Stimulated activated naive CD8-positive, alpha-beta T cell treated with anti-CD3 and anti-CD28 coated beads, Interleukin-15, Interleukin-2, amounts not matched to agents 100 ng/mL and 50 ng/mL, for 24 hours (primary cell): ENCODE measurements around the gene GSTA1.
"Not testable (repeated sequence)": the region's sequence is repeated elsewhere in the genome, so short reads cannot be mapped to it uniquely, and the experiment has no call there.

Experiments
- H3K27ac Mint-ChIP-seq: one replicate; pipeline ENCODE4 v1.8.0; 2021; ENCODE audit warnings: mild to moderate bottlenecking, mixed read lengths
- H3K27me3 Mint-ChIP-seq: one replicate; pipeline ENCODE4 v1.8.0; 2021; ENCODE audit warnings: mixed read lengths
- H3K36me3 Mint-ChIP-seq: one replicate; pipeline ENCODE4 v1.8.0; 2021; ENCODE audit warnings: low read depth, mixed read lengths
- H3K4me1 Mint-ChIP-seq: one replicate; pipeline ENCODE4 v1.8.0; 2021; ENCODE audit warnings: low read depth, mixed read lengths
- H3K4me3 Mint-ChIP-seq: one replicate; pipeline ENCODE4 v1.8.0; 2021; ENCODE audit warnings: mild to moderate bottlenecking, mixed read lengths
- H3K9me3 Mint-ChIP-seq: one replicate; pipeline ENCODE4 v1.8.0; 2021; ENCODE audit warnings: mixed read lengths

The GSTA1 gene

DNA sequence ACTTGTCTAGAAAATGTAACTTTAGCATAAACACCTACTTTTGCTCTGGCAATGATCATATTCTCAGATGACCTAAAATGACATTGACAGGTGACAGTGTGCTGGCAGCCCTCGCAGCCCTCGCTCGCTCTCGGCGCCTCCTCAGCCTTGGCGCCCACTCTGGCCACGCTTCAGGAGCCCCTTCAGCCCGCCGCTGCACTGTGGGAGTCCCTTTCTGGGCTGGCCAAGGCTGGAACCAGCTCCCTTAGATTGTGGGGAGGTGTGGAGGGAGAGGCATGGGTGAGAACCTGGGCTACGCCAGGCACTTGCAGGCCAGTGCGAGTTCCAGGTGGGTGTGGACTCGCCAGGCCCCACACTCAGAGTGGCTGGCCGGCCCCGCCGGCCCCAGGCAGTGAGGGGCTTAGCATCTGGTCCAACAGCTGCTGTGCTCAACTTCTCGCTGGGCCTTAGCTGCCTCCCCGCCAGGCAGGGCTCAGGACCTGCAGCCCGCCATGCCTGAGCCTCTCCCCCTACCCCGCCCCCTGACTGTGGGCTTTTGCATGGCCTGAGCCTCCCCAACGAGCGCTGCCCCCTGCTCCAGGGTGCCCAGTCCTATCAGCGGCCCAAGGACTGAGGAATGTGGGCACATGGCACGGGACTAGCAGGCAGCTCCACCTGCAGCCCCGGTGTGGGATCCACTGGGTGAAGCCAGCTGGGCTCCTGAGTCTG lies 17.2 kb downstream of the GSTA1 start:
- H3K36me3 Mint-ChIP-seq: no peaks in the 10 kb centered on the region
- no peak overlapping the region for H3K27ac Mint-ChIP-seq
- H3K4me3 Mint-ChIP-seq: no peak overlapping the region
- no peaks in the 10 kb centered on the region for H3K4me1 Mint-ChIP-seq
- H3K27me3 Mint-ChIP-seq: peaks cover 15% of the 10 kb centered on the region
- no peaks in the 10 kb centered on the region for H3K9me3 Mint-ChIP-seq

DNA sequence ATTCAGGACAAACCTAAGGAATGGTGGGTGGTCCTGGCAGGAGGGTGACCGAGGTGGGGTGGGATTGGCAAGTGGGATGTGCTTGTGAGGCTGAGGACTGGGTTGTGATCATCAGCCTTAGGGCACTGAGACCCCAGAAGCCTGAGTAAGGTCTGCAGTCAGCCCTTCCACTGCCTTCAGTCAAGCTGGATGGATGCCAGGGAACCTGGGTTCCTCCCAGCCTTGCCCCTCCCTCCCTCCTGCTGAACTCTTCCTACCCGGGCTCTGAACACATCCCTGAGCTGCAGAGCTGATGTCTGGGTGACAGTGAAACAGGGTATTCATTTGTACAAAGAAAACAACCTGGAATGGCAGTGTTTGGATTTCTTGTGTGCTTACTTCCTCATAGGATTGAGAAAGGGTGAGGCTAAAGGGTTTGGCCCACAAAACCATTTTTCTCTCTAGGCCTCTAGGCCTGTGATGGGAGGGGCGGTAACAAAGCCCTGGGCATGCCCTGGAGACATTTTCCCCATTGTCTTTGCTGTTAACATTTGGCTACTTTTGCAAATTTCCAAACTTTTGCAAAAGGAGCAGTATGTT lies 20.8 kb downstream of the GSTA1 start:
- H3K4me3 Mint-ChIP-seq, H3K9me3 Mint-ChIP-seq, H3K36me3 Mint-ChIP-seq, H3K4me1 Mint-ChIP-seq, H3K27ac Mint-ChIP-seq: not testable (repeated sequence)
- H3K27me3 Mint-ChIP-seq: peaks cover 27% of the 10 kb centered on the region

DNA sequence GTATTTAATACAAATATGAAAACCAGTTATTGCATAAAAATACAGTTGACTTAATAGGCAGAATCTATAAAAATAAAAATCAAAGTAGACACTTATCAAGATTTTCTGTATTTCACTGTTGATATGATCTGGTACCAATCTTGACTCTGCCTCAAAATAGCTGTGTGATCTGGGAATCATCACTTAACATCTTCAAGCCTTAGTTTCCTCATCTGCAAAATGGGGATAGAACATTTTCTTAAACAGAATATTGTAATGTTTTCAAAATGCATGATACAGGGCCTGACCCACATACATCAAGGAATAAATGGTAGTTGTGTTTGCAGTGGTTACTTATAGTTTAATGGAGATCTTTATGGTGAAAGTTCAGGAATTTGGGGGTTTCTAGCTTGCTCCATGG lies 21.4 kb downstream of the GSTA1 start:
- H3K27me3 Mint-ChIP-seq: peaks cover 26% of the 10 kb centered on the region
- H3K36me3 Mint-ChIP-seq, H3K27ac Mint-ChIP-seq, H3K4me1 Mint-ChIP-seq, H3K4me3 Mint-ChIP-seq, H3K9me3 Mint-ChIP-seq: not testable (repeated sequence)

DNA sequence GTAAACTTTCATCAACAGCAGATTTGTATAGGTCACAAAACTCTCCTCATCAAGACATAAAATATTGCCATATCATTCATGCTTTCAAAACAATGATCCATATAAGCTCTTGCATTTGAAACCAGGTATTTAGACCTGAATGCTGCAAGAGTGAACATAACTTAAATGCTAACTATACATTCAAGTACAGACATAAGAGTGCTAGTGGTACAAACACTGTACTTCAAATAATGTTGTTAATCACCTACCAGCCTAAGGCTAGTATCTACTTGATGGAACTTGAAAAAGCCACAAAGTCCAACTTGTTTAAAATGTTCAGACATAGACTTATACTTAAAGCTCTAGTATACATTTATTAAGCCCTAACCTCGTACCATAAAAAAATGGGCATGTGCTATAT lies 24.4 kb downstream of the GSTA1 start:
- Mint-ChIP-seq H3K27me3 (peaks cover 33% of the 10 kb centered on the region), H3K36me3 (no peaks in the 10 kb centered on the region), H3K27ac (no peak overlapping the region), H3K4me3 (no peak overlapping the region), H3K9me3 (no peaks in the 10 kb centered on the region), H3K4me1 (no peaks in the 10 kb centered on the region)

DNA sequence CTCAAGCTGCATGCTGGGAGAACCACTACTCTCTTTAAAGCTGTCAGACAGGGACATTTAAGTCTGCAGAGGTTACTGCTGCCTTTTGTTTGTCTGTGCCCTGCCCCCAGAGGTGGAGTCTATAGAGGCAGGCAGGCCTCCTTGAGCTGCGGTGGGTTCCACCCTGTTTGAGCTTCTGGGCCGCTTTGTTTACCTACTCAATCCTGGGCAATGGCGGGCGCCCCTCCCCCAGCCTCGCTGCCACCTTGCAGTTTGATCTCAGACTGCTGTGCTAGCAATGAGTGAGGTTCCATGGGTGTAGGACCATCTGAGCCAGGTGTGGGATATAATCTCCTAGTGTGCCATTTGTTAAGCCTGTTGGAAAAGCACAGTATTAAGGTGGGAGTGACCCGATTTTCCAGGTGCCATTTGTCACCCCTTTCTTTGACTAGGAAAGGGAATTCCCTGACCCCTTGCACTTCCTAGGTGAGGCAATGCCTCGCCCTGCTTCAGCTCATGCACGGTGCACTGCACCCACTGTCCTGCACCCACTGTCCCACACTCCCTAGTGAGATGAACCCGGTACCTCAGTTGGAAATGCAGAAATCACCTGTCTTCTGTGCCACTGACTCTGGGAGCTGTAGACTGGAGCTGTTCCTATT lies 26.8 kb downstream of the GSTA1 start:
- not testable (repeated sequence) for H3K27ac Mint-ChIP-seq, H3K36me3 Mint-ChIP-seq, H3K4me3 Mint-ChIP-seq, H3K9me3 Mint-ChIP-seq, H3K4me1 Mint-ChIP-seq
- peaks cover 20% of the 10 kb centered on the region for H3K27me3 Mint-ChIP-seq

DNA sequence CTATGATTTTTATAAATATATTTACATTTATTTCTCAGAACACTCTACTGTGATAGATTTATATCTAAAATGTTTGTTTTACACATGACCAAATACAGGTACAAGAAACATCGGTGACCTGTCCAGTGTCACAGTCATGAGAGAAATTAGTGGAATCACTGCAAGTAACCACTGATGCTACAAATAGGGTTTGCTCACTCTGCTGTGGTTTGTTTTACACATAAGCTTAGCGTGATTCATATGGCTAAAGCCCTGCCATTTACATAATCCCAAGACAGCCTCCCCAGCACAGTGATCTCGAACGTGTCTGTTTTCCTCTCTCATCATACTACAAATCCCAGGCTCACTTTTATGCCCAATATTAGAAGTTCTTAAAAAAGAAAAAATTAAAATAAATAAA lies 34.2 kb downstream of the GSTA1 start:
- H3K4me1 Mint-ChIP-seq, H3K9me3 Mint-ChIP-seq, H3K27ac Mint-ChIP-seq, H3K27me3 Mint-ChIP-seq, H3K36me3 Mint-ChIP-seq, H3K4me3 Mint-ChIP-seq: not testable (repeated sequence)

DNA sequence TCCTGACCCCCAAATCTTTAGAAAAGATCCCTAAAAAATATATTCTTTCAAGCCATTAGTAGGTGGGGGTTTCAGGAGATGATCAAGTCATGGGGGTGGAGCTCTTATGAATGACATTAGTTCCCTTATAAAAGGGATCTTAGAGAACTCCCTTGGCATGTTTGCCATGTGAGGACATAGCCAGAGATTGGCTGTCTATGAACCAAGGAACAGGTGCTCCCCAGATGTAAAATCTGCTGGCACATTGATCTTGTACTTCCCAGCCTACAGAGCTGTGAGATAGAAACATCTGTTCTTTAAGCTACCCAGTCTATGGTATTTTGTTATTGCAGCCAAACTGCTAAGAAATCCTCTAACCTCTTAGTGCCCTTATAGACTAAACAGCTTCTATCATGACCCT lies 36.0 kb downstream of the GSTA1 start:
- H3K27ac Mint-ChIP-seq, H3K36me3 Mint-ChIP-seq, H3K4me1 Mint-ChIP-seq, H3K4me3 Mint-ChIP-seq, H3K27me3 Mint-ChIP-seq, H3K9me3 Mint-ChIP-seq: not testable (repeated sequence)

DNA sequence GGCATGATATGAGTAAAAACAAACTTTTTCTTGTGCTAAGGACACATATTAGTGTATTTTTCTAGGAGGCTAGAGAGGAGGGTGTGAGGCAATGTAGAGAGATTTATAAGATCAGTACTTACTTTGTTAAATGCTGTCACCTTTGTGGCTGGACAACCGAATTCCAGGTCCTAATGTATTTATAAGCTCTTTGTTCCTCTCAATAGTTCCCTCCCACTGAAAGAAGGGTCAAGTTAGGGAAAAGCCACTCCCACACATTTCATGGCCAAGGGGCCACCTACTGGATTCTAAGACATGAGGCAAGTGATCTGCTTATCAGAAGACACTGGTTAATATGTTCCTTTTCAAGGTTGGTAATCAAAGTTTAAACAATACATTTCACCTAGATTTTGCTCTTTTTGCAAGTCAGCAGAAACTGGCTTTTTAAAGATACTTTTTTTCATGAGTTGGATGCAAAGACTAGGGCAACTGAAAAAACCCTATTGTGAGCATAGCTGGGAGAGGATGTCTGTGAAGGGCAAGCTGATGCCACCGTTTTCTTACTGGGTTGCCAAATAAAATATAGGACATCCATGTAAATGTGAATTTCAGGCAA lies 40.2 kb downstream of the GSTA1 start, which contains the start of gene GSTA2:
Gene GSTA2 (minus strand): TSS at position 154 of the 595 bp plus-strand sequence. CDS start 5,528 bp downstream, outside the sequence.
- H3K27me3 Mint-ChIP-seq: peaks cover 19% of the 10 kb centered on the region
- not testable (repeated sequence) for H3K36me3 Mint-ChIP-seq, H3K4me1 Mint-ChIP-seq, H3K9me3 Mint-ChIP-seq, H3K4me3 Mint-ChIP-seq, H3K27ac Mint-ChIP-seq

DNA sequence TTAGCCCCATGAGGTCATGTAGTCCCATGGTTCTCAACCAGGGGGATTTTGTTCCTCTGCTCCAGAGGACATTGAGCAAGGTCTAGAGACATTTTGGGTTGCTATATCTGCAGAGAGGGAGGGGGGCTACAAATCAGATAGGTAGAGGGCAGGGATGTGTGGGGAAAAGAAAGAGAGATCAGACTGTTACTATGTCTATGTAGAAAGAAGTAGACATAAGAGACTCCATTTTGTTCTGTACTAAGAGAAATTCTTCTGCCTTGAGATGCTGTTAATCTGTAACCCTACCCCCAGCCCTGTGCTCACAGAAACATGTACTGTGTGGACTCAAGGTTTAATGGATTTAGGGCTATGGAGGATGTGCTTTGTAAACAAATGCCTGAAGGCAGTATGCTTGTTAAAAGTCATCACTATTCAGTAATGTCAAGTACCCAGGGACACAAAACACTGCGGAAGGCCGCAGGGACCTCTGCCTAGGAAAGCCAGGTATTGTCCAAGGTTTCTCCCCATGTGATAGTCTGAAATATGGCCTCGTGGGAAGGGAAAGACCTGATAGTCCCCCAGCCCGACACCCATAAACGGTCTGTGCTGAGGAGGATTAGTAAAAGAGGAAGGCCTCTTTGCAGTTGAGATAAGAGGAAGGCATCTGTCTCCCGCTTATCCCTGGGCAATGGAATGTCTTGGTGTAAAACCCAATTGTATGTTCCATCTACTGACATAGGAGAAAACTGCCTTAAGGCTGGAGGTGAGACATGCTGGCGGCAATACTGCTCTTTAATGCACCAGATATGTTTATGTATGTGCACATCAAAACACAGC lies 41.7 kb downstream of the GSTA1 start:
- not testable (repeated sequence) for H3K4me1 Mint-ChIP-seq, H3K36me3 Mint-ChIP-seq, H3K9me3 Mint-ChIP-seq, H3K4me3 Mint-ChIP-seq, H3K27ac Mint-ChIP-seq
- peaks cover 19% of the 10 kb centered on the region for H3K27me3 Mint-ChIP-seq

DNA sequence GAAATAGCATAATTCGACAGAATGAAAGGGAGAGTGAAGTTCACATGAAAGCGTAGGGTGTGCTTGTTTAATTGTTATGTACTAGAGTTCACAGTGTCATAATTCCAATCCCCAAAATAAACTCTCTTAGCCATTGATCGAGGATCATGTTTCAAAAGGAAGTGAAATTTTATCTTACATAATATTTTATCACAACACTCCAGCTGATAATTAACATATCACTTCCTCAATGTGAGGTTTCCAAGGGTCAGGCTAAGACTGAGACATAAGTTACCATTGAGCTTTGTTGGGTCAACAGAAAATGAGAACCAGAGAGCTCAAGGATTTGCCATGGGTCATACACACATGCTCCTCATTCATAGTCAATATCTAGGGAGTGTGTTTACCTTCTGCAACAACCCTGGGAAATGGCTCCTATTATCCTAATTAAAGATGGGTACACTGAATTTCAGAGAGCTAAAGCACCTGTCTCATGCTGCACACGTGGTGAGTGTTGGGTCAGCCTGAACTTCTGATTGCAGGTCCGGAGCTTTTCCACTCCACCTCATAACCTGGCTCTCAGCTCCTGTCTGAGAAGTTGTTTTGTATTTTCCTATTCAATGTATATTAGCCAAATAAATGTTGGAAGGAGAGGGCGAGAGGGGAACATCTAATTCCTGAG lies 43.4 kb downstream of the GSTA1 start:
- Mint-ChIP-seq H3K27me3 (peaks cover 19% of the 10 kb centered on the region), H3K4me3 (no peak overlapping the region), H3K4me1 (no peaks in the 10 kb centered on the region), H3K36me3 (no peaks in the 10 kb centered on the region), H3K27ac (no peak overlapping the region), H3K9me3 (no peaks in the 10 kb centered on the region)

DNA sequence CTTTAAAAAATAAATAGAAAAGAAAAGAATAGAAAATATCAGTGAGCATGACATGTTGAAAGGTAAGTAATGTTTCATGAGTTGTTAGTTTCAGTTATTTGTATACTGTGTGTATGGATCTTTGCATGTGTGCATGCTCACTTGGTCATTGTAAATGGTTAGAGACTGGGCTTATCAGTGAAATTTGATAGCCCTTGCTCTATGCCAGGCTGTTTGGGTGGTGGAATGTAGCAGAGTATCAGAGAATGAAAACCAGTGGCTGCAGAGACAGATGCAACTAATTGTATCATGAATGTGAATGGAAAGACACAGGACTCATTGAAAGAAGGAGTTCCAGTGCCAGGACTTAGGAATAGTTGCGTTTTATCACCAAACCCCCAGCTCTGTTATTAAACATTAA lies 44.5 kb downstream of the GSTA1 start:
- Mint-ChIP-seq H3K9me3 (no peaks in the 10 kb centered on the region), H3K27ac (no peak overlapping the region), H3K36me3 (no peaks in the 10 kb centered on the region), H3K27me3 (peaks cover 16% of the 10 kb centered on the region), H3K4me1 (no peaks in the 10 kb centered on the region), H3K4me3 (no peak overlapping the region)

DNA sequence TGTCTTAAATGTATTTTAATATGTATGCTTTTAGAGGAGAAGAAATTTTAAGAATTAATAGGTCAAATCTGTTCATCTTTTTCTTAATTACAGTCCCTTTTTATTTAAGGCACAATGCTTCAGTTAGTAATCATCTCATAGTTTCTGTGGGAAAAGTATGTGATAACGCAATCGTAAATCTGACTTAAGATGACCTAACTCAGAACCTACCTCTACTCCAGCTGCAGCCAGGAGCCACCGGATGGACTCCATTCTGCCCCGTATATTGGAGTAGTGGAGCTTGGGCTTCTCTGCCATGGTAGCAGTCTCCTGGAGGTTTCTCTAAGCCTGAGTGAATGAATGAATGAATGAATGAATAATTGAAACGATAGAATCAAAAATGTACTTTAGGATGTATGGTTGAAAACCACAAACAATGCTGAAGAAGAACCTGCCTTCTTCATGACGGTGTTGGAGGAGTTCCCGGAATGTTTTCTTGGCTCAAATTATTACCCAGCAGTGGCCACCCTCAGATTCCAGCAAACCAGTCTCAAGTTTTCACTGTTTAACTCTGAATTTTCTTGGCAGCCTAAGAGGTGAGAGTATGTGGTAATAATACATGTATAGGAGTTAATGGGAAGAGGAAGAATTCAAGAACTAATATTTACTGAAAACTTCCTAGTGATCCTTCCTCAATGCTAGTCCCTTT lies 45.8 kb downstream of the GSTA1 start:
- peaks cover 14% of the 10 kb centered on the region for H3K27me3 Mint-ChIP-seq
- not testable (repeated sequence) for H3K36me3 Mint-ChIP-seq, H3K4me3 Mint-ChIP-seq, H3K4me1 Mint-ChIP-seq, H3K9me3 Mint-ChIP-seq, H3K27ac Mint-ChIP-seq

DNA sequence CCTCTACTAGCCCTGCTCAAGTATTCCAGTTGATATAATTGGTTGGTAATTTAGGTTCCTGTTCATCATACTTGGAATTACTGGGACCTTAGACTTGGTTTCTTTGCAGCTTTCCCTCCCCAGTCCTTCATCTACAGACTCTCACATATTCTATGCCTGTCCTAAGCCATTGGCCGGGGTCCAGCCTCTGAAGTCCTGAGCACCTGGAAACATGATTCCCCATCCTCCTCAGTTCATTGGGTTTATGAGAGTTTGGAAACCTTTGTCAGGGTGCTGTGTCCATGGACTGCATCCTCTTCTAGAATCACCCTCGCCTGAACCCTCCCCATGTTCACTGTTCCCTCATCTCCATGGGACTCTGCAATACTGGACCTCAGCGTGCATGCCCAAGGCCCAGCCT lies 49.2 kb downstream of the GSTA1 start:
- Mint-ChIP-seq H3K9me3 (peaks cover 7% of the 10 kb centered on the region), H3K4me3 (no peak overlapping the region), H3K4me1 (no peaks in the 10 kb centered on the region), H3K27me3 (peaks cover 8% of the 10 kb centered on the region), H3K36me3 (no peaks in the 10 kb centered on the region), H3K27ac (no peak overlapping the region)

DNA sequence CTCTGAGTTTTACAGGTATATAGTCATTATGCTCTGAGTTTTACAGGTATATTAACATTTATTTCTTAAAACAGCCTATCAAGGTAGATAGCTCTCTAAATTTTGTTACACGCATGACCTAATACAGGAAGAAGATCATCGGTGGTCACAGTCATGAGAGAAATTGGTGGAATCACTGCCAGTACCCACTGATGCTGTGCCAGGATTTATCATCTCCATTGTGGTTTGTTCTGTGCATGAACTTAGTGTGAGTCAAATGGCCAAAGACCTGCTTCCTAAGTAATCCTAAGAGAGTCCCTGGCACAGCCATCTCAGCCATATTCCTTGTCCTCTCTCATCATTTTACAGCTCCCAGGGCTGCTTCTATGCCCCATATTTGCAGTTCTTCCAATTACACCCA lies 50.5 kb downstream of the GSTA1 start:
- H3K4me3 Mint-ChIP-seq, H3K27me3 Mint-ChIP-seq, H3K27ac Mint-ChIP-seq, H3K36me3 Mint-ChIP-seq, H3K9me3 Mint-ChIP-seq, H3K4me1 Mint-ChIP-seq: not testable (repeated sequence)
